Activated CD8-positive, alpha-beta T cell treated with anti-CD3 and anti-CD28 coated beads, Interleukin-2, amount 10 ng/mL, durations not matched to agents 7 days and 5 days (primary cell): ENCODE data around the gene SLC66A2. TPM values are rescaled to one million over a fixed set of nuclear protein-coding genes. Genes with fewer than 3 reads are reported as not detected.
A peak's percentile ranks its signal among the peaks of the same experiment; 100 is the strongest.
"Not testable (repeated sequence)": the region's sequence is repeated elsewhere in the genome, so short reads cannot be mapped to it uniquely, and the experiment has no call there.

ENCODE experiments used
- ATAC-seq: fragments of 150-1000 bp; cut with Tn5 transposase; one replicate; pipeline ENCODE4 v1.10.0; 2021; ENCODE audit warnings: moderate library complexity
- CTCF ChIA-PET: fragments of 350-600 bp; sonication (Branson Sonifier 250); formaldehyde crosslinking; loops from one replicate; lab custom pipeline; 2021; ENCODE audit warnings: antibody characterized with exemption; lab: Charles Lee
- POLR2A ChIA-PET: fragments of 350-600 bp; sonication (Branson Sonifier 250); formaldehyde crosslinking; loops from one replicate; lab custom pipeline; 2021; ENCODE audit warnings: antibody characterized with exemption; lab: Charles Lee
- DNase-seq: peaks from one replicate; pipeline ENCODE4 v3.0.0-alpha.2; 2020
- H3K27ac Mint-ChIP-seq: one replicate; pipeline ENCODE4 v1.8.0; 2021; ENCODE audit warnings: mild to moderate bottlenecking, mixed read lengths
- H3K27me3 Mint-ChIP-seq: one replicate; pipeline ENCODE4 v1.8.0; 2021; ENCODE audit warnings: low read depth, mixed read lengths
- H3K36me3 Mint-ChIP-seq: one replicate; pipeline ENCODE4 v1.8.0; 2021; ENCODE audit warnings: low read depth, mixed read lengths
- H3K4me1 Mint-ChIP-seq: one replicate; pipeline ENCODE4 v1.8.0; 2021; ENCODE audit warnings: low read depth, mixed read lengths
- H3K4me3 Mint-ChIP-seq: one replicate; pipeline ENCODE4 v1.8.0; 2021; ENCODE audit warnings: mild to moderate bottlenecking, mixed read lengths
- H3K9me3 Mint-ChIP-seq: one replicate; pipeline ENCODE4 v1.8.0; 2022; ENCODE audit warnings: mixed read lengths; ENCODE audit not compliant: insufficient read depth
- total RNA-seq, 2 experiments: library from RNA; stranded (reverse); gene quantifications; one replicate each; pipeline ENCODE4 v1.2.3, GENCODE V29; 2021

The SLC66A2 gene
- total RNA-seq, 2 experiments from 2014 or later: 21.6 to 23.2 TPM

DNA sequence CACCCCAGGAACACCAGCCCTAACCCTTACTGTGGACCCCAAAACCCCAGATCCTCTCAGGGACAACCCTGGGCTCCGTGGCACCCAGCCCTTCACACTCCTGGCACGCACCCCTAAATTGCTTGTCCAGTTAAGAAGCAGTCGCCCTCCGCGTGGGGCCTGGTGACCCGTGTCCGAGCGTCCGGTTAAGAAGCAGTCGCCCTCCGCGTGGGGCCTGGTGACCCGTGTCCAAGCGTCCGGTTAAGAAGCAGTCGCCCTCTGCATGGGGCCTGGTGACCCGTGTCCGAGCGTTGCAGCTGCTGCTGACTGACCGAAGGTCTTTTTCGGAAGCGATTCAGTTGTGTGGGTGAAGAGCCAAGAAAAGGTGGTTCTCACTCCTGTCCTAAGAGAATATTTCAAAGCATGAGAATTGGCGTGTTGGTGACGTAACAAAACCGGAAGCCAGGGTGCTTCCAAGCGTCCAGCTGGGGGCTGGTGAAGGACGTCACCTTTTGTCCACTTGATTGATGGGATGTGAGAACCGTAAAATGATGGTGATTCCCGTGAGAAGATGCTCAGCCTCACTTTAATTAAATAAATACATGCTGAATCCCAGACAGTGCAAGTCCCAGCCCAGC is 83.2 kb downstream of the SLC66A2 start:
- H3K9me3 Mint-ChIP-seq: no peaks in the 10 kb centered on the region
- H3K4me3 Mint-ChIP-seq: no peak overlapping the region
- ATAC-seq: no peak
- no peaks in the 10 kb centered on the region for H3K27me3 Mint-ChIP-seq
- H3K4me1 Mint-ChIP-seq: no peaks in the 10 kb centered on the region
- H3K36me3 Mint-ChIP-seq: no peaks in the 10 kb centered on the region
- CTCF ChIA-PET: no interaction called here
- no peak overlapping the region for H3K27ac Mint-ChIP-seq
- POLR2A ChIA-PET: no interaction called here
- no peak for DNase-seq

DNA sequence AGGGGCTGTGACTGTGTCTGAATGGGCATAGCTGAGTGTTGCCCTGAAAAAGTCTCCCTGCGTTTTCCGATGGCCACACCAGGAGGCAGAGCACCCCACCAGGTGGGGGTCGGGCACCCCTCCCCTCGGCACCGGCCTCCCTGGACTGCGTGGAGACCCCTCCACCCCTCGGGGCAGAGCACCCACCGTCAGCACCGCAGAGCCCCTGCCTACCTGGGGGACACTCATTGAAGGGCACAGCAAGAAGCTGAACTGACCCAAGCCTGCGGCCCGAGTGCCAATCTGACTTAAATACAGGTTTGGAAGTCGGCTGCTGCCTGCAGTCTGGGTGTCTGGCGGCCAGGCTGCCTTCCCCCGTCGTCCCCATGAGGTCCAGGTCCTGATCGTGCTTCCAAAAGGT is 83.8 kb downstream of the SLC66A2 start:
- Mint-ChIP-seq H3K27me3 (no peaks in the 10 kb centered on the region), H3K4me1 (no peaks in the 10 kb centered on the region), H3K36me3 (no peaks in the 10 kb centered on the region), H3K9me3 (no peaks in the 10 kb centered on the region), H3K27ac (no peak overlapping the region), H3K4me3 (no peak overlapping the region)
- ChIA-PET CTCF (interaction anchor here (0.6 kb wide), 1 partner anchor 13 kb away, joined by 3 read pairs; no protein-coding TSS in a partner anchor), POLR2A (no interaction called here)
- DNase-seq: no peak
- no peak for ATAC-seq

DNA sequence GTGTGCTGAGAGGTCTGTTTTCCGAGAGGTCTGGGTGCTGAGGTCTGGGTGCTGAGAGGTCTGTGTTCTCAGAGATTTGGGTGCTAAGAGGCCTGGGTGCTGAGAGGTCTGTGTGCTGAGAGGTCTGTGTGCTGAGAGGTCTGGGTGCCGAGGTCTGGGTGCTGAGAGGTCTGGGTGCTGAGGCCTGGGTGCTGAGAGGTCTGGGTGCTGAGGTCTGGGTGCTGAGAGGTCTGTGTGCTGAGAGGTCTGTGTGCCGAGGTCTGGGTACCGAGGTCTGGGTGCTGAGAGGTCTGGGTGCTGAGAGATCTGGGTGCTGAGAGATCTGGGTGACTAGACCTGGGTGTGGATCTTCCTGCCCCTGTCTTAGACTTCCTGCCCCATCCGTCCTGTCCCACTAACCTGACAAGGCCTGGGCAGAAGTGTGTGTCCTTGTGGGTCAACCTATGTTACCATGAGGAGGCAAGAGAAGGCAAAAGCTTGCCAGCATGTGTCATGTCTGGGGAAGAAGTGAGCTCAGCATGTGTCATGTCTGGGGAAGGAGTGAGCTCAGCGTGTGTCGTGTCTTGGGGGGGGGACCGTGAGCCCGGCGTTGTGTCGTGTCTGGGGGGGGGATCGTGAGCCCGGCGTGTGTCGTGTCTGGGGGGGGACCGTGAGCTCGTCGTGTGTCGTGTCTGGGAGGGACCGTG is 84.4 kb downstream of the SLC66A2 start:
- no peak for ATAC-seq
- Mint-ChIP-seq H3K9me3 (peaks cover 3% of the 10 kb centered on the region), H3K4me3 (no peak overlapping the region), H3K4me1 (no peaks in the 10 kb centered on the region), H3K36me3 (no peaks in the 10 kb centered on the region), H3K27ac (no peak overlapping the region), H3K27me3 (no peaks in the 10 kb centered on the region)
- CTCF ChIA-PET: interaction anchor here (0.6 kb wide), 1 partner anchor 13 kb away, joined by 3 read pairs; no protein-coding TSS in a partner anchor
- POLR2A ChIA-PET: no interaction called here
- DNase-seq: no peak

DNA sequence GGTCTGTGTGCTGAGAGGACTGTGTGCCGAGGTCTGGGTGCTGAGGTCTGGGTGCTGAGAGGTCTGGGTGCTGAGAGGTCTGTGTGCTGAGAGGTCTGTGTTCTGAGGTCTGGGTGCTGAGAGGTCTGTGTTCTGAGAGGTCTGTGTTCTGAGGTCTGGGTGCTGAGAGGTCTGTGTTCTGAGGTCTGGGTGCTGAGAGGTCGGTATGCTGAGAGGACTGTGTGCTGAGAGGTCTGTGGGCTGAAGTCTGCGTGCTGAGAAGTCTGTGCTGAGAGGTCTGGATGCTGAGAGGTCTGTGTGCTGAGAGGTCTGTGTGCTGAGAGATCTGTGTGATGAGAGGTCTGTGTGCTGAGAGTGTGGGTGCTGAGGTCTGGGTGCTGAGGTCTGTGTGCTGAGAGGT is 85.5 kb downstream of the SLC66A2 start:
- H3K27ac Mint-ChIP-seq, POLR2A ChIA-PET, H3K36me3 Mint-ChIP-seq, H3K27me3 Mint-ChIP-seq, H3K4me3 Mint-ChIP-seq, CTCF ChIA-PET, ATAC-seq, DNase-seq, H3K4me1 Mint-ChIP-seq: not testable (repeated sequence)
- H3K9me3 Mint-ChIP-seq: peaks cover 10% of the 10 kb centered on the region

DNA sequence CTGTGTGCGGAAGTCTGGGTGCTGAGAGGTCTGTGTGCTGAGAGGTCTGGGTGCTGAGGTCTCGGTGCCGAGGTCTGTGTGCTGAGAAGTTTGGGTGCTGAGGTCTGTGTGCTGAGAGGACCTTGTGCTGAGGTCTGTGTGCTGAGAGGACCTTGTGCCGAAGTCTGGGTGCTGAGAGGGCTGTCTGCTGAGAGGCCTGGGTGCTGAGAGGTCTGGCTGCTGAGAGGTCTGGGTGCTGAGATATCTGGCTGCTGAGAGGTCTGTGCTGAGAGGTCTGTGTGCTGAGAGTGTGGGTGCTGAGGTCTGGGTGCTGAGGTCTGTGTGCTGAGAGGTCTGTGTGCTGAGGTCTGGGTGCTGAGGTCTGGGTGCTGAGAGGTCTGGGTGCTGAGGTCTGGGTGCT is 86.5 kb downstream of the SLC66A2 start:
- DNase-seq, H3K27ac Mint-ChIP-seq, CTCF ChIA-PET, ATAC-seq, H3K4me3 Mint-ChIP-seq, H3K27me3 Mint-ChIP-seq, POLR2A ChIA-PET, H3K4me1 Mint-ChIP-seq, H3K36me3 Mint-ChIP-seq: not testable (repeated sequence)
- H3K9me3 Mint-ChIP-seq: peaks cover 10% of the 10 kb centered on the region

DNA sequence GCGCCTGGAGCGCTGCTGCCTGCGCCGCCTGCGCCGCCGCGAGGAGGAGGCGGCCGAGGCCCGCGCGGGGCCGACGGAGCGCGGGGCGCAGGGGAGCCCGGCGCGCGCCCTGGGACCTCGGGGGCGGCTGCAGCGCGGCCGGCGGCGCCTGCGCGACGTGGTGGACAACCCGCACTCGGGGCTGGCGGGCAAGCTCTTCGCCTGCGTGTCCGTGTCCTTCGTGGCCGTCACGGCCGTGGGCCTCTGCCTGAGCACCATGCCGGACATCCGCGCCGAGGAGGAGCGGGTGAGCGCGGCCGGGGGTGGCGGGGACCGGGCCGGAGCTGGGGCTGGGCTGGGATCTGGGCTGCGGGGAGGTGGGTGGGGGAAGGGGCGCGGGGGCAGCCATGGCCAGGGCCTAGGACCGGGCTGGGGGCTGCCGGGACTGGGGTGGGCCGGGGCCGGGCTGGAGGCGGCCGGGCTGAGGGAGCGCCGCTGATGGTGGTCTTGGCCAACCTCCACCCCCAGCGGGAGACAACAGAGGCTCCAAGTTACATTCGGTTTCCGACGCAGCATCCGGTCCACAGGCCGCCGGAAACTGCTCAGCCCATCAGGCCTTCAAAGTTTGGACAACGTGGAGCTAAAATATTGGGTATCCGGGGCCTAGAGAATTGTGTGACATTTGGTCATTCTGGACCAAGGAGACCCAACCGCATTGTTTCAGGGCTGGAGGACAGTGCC is 87.3 kb downstream of the SLC66A2 start:
- Mint-ChIP-seq H3K27ac (no peak overlapping the region), H3K4me1 (no peaks in the 10 kb centered on the region), H3K4me3 (no peak overlapping the region), H3K27me3 (peaks cover 4% of the 10 kb centered on the region), H3K9me3 (peaks cover 10% of the 10 kb centered on the region), H3K36me3 (no peaks in the 10 kb centered on the region)
- ATAC-seq: no peak
- CTCF ChIA-PET: no interaction called here
- no peak for DNase-seq
- POLR2A ChIA-PET: no interaction called here

DNA sequence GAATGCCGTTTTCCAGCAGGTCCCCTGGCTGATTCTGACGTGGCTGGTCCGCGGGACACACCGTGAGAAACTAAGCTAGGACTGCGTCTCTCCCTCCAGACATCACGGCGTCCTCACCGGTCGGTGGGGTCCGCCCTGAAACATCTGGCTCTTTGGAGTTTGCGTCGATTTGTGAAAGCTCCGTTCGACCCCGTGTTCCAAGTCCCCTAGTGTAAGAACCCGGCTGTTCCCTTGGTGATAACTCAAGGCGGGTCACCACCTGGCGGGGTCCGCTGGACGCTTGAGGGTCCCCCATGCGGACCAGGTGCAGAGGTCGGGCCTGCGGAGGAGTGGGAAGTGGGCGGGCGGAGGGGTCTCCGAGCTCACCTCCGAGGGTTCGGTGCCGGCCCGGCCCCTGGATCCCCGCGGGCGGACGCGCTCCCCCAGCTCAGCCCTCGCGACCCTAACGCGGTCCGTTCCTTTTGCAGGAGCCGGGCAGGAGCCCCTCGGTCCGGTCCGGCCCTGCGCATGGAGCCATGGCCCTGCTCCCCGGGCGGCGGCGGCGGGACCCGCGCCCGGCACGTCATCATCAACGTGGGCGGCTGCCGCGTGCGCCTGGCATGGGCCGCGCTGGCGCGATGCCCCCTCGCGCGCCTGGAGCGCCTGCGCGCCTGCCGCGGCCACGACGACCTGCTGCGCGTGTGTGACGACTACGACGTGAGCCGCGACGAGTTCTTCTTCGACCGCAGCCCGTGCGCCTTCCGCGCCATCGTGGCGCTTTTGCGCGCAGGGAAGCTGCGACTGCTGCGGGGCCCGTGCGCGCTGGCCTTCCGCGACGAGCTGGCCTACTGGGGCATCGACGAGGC is 88.1 kb downstream of the SLC66A2 start:
- DNase-seq (no peak), ATAC-seq (no peak)
- Mint-ChIP-seq H3K27me3 (peaks cover 4% of the 10 kb centered on the region), H3K9me3 (peaks cover 10% of the 10 kb centered on the region), H3K27ac (no peak overlapping the region), H3K4me1 (no peaks in the 10 kb centered on the region), H3K36me3 (no peaks in the 10 kb centered on the region), H3K4me3 (no peak overlapping the region)
- CTCF ChIA-PET: no interaction called here
- POLR2A ChIA-PET: interaction anchor here (0.7 kb wide), 1 partner anchor 41 kb away, joined by 3 read pairs; no protein-coding TSS in a partner anchor

DNA sequence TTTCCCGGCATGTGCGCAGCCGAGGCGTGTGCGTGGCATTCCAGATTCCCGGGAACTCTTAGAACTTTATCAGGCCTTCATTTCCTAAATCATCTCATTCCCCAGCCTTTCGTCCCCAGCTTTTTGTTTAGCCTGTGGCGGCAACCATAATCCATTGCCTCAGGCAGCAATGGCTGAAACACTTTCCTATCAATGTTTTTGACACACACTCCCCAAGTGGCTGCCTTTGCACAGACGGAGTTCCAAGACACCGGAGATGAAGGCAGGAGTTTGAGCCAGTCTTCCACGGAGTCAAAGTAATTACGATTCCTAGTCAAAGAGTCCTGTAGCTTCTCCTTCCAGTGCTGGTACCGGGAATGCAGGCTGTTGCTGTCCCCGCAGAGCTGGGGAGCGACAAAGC is 88.9 kb downstream of the SLC66A2 start:
- H3K4me1 Mint-ChIP-seq: no peaks in the 10 kb centered on the region
- DNase-seq (no peak), ATAC-seq (no peak)
- peaks cover 10% of the 10 kb centered on the region for H3K9me3 Mint-ChIP-seq
- no peak overlapping the region for H3K4me3 Mint-ChIP-seq
- peaks cover 4% of the 10 kb centered on the region for H3K27me3 Mint-ChIP-seq
- ChIA-PET CTCF (no interaction called here), POLR2A (interaction anchor here (0.7 kb wide), 1 partner anchor 42 kb away, joined by 3 read pairs; no protein-coding TSS in a partner anchor)
- H3K27ac Mint-ChIP-seq: no peak overlapping the region
- H3K36me3 Mint-ChIP-seq: no peaks in the 10 kb centered on the region

DNA sequence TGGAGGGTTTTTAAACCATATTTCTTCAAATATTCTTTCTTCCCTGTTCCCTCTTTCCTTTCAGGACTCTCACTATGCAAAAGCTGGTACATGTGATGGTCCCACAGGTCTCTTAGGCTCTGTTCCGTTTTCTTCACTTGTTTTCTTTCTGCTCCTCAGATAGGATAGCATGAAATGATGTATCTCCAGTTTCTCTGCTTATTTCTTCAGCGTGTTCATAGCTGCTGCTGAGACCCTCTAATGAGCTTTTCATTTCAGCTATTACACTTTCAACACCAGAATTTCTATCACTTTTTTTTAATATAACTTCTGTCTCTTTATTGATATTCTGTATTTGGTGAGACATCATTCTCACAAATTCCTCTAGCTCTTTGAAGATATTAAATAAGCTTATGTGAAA is 89.8 kb downstream of the SLC66A2 start:
- DNase-seq (no peak), ATAC-seq (no peak)
- H3K4me1 Mint-ChIP-seq: no peaks in the 10 kb centered on the region
- no peaks in the 10 kb centered on the region for H3K36me3 Mint-ChIP-seq
- H3K9me3 Mint-ChIP-seq: peaks cover 10% of the 10 kb centered on the region
- ChIA-PET POLR2A (no interaction called here), CTCF (no interaction called here)
- no peak overlapping the region for H3K4me3 Mint-ChIP-seq
- H3K27me3 Mint-ChIP-seq: peaks cover 4% of the 10 kb centered on the region
- H3K27ac Mint-ChIP-seq: no peak overlapping the region

DNA sequence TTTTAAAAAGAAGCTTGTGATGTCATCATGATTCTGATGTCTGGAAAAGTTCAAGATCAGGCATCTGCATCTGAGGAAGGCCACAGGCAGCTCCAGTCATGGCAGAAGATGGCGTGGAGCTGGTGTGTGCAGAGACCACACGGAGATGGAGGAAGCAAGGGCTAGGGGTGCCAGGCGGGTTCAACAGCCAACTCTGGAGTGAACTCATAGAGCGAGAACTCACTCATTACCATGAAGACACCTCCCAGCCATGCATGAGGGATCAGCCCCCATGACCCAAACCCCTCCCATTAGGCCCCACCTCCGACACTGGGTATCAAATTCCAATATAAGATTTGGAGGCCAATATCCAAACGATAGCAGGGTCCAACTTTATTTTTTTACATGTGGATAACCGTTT is 92.1 kb downstream of the SLC66A2 start:
- Mint-ChIP-seq H3K4me3 (no peak overlapping the region), H3K27me3 (peaks cover 4% of the 10 kb centered on the region), H3K27ac (no peak overlapping the region), H3K36me3 (no peaks in the 10 kb centered on the region), H3K4me1 (no peaks in the 10 kb centered on the region), H3K9me3 (peaks cover 10% of the 10 kb centered on the region)
- ChIA-PET CTCF (no interaction called here), POLR2A (no interaction called here)
- DNase-seq: no peak
- no peak for ATAC-seq

DNA sequence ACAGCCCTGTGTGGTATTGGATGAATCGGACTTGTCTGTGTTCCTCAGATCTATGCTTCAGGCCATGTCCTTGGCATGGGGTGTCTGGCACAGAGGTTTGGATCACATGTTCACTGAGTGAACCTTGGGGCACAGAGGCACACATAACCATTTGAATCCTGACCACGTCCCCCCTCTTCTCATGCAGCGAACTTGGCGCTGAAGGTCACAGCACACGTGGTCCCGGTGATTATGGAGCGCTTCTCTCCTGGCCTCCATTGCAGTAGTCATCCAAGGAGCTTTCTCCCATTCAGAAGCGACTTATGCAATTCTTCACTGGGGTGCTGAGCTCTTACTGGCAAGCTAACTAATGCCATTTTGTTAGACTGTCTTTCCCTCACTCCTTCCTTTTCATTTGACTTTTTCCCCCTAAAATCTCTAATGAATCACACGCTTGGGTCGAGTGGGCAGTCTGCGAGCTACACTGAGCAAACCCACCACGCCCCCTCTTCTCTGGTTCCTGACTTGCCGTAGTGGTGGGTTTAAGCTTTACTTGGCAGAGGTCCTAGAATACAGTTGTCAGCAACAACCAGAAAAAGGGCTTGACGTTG is 94.3 kb downstream of the SLC66A2 start:
- ChIA-PET POLR2A (no interaction called here), CTCF (no interaction called here)
- Mint-ChIP-seq H3K27me3 (peaks cover 4% of the 10 kb centered on the region), H3K27ac (no peak overlapping the region), H3K9me3 (peaks cover 8% of the 10 kb centered on the region), H3K36me3 (no peaks in the 10 kb centered on the region), H3K4me3 (no peak overlapping the region), H3K4me1 (no peaks in the 10 kb centered on the region)
- DNase-seq (peak; percentile 9), ATAC-seq (no peak)
